ENCODE results near the gene CSMD2.

The CSMD2 gene

GRCh38 chr1:33826711-33827110 is 338.3 kb downstream of the CSMD2 start:
- no peak overlapping the region for H3K4me3 ChIP-seq (ENCODE audit: low read depth, low read length)
- in situ Hi-C loops (cut with HindIII; ENCODE audit: low sequenced_read_pairs) = no loop called here
- no peak for DNase-seq (ENCODE audit: low read depth, low spot score)
- TF ChIP-seq CTCF (IDR thresholded peaks at IDR 0.05; ENCODE audit: low read depth, low read length) = no peak

- in situ Hi-C loops (cut with HindIII; ENCODE audit: low sequenced_read_pairs) = no loop called here
- TF ChIP-seq CTCF (IDR thresholded peaks at IDR 0.05; ENCODE audit: low read depth, low read length) = no peak
- H3K4me3 ChIP-seq (ENCODE audit: low read depth, low read length) = no peak overlapping the region
- DNase-seq (ENCODE audit: low read depth, low spot score) = no peak
Observed at GRCh38 chr1:33826311-33826710, 338.7 kb downstream of the CSMD2 start.

GRCh38 chr1:33825506-33825905 is 339.5 kb downstream of the CSMD2 start:
- no peak overlapping the region for H3K4me3 ChIP-seq (ENCODE audit: low read depth, low read length)
- in situ Hi-C loops (cut with HindIII; ENCODE audit: low sequenced_read_pairs) = no loop called here
- no peak for TF ChIP-seq CTCF (IDR thresholded peaks at IDR 0.05; ENCODE audit: low read depth, low read length)
- no peak for DNase-seq (ENCODE audit: low read depth, low spot score)

GRCh38 chr1:33824971-33825370 is 340.1 kb downstream of the CSMD2 start:
- no peak for TF ChIP-seq CTCF (IDR thresholded peaks at IDR 0.05; ENCODE audit: low read depth, low read length)
- in situ Hi-C loops (cut with HindIII; ENCODE audit: low sequenced_read_pairs) = no loop called here

GRCh38 chr1:33824321-33824720 is 340.7 kb downstream of the CSMD2 start:
- H3K4me3 ChIP-seq (ENCODE audit: low read depth, low read length) = no peak overlapping the region
- in situ Hi-C loops (cut with HindIII; ENCODE audit: low sequenced_read_pairs) = no loop called here
- TF ChIP-seq CTCF (IDR thresholded peaks at IDR 0.05; ENCODE audit: low read depth, low read length) = no peak
- no peak for DNase-seq (ENCODE audit: low read depth, low spot score)

More at GRCh38 chr1:33824971-33825370, 340.1 kb downstream of the CSMD2 start:
- no peak for DNase-seq (ENCODE audit: low read depth, low spot score)
- no peak overlapping the region for H3K4me3 ChIP-seq (ENCODE audit: low read depth, low read length)

- in situ Hi-C loops (cut with HindIII; ENCODE audit: low sequenced_read_pairs) = no loop called here
Observed at GRCh38 chr1:33823830-33824229, 341.2 kb downstream of the CSMD2 start.

More at GRCh38 chr1:33823830-33824229, 341.2 kb downstream of the CSMD2 start:
- H3K4me3 ChIP-seq (ENCODE audit: low read depth, low read length) = no peak overlapping the region
- no peak for TF ChIP-seq CTCF (IDR thresholded peaks at IDR 0.05; ENCODE audit: low read depth, low read length)
- no peak for DNase-seq (ENCODE audit: low read depth, low spot score)

Measured in astrocyte of the spinal cord (primary cell).